H1 (cell line): ENCODE measurements around the gene ARF6. TPM values are rescaled to one million over a fixed set of nuclear protein-coding genes. Genes with fewer than 3 reads are reported as not detected.

Experiments used
- CTCF ChIA-PET: fragments of 300-600 bp; sonication (Branson Sonifier 250); formaldehyde crosslinking; loops from one replicate; lab custom pipeline; 2021; ENCODE audit not compliant: partially characterized antibody; lab: Charles Lee
- POLR2A ChIA-PET: fragments of 300-600 bp; sonication (Branson Sonifier 250); formaldehyde crosslinking; loops from one replicate; lab custom pipeline; 2021; ENCODE audit warnings: inconsistent platforms; ENCODE audit not compliant: partially characterized antibody; lab: Charles Lee
- DNase-seq, 2 experiments: peaks; one replicate each; pipeline versions ENCODE4 v3.0.0 to v3.0.0-alpha.2; 2010 to 2022; ENCODE audit warnings: low spot score in 2 of 2, low read depth in 1 of 2, mixed read lengths in 1 of 2
- FAIRE-seq: peaks from 2 replicates; lab custom pipeline; 2011; peaks lifted over from hg19 to GRCh38; lab: Jason Lieb, UNC
- H2AFZ ChIP-seq: 2 replicates; pipeline ENCODE4 v1.8.1; 2012; ENCODE audit warnings: low read length, inconsistent platforms
- H2AK5ac ChIP-seq: 2 replicates; pipeline ENCODE4 v1.6.1; 2013; ENCODE audit warnings: low read depth, low read length
- H2BK120ac ChIP-seq: replicated peaks from 2 replicates; pipeline ENCODE3; 2013; ENCODE audit warnings: low read depth, low read length, inconsistent platforms
- H2BK12ac ChIP-seq: 2 replicates; pipeline ENCODE4 v1.6.1; 2013; ENCODE audit warnings: low read depth, low read length
- H2BK15ac ChIP-seq: 2 replicates; pipeline ENCODE4 v1.6.1; 2013; ENCODE audit warnings: low read length
- H2BK20ac ChIP-seq: 2 replicates; pipeline ENCODE4 v1.6.1; 2013; ENCODE audit warnings: low read length
- H2BK5ac ChIP-seq: 2 replicates; pipeline ENCODE4 v1.6.1; 2013; ENCODE audit warnings: low read depth, low read length
- H3K14ac ChIP-seq: 2 replicates; pipeline ENCODE4 v1.6.1; 2013; ENCODE audit warnings: inconsistent platforms; ENCODE audit not compliant: insufficient read length
- H3K18ac ChIP-seq: 2 replicates; pipeline ENCODE4 v1.6.1; 2013; ENCODE audit warnings: low read length; ENCODE audit errors: extremely low read depth
- H3K23ac ChIP-seq: 2 replicates; pipeline ENCODE4 v1.6.1; 2013; ENCODE audit warnings: inconsistent platforms; ENCODE audit not compliant: insufficient read length
- H3K23me2 ChIP-seq: 2 replicates; pipeline ENCODE4 v1.6.1; 2013; ENCODE audit warnings: low read depth, low read length
- H3K27ac ChIP-seq: 2 replicates; pipeline ENCODE4 v1.6.1; 2011; ENCODE audit warnings: low read depth, low read length, inconsistent platforms
- H3K27me3 ChIP-seq, 4 experiments: replicated peaks in 1 of 4; 1 replicate in 1 of 4; 2 replicates in 3 of 4; pipeline versions ENCODE4 v1.6.1 to v1.8.1; 2011 to 2013; ENCODE audit warnings: low read length in 3 of 4, mild to moderate bottlenecking in 3 of 4, inconsistent platforms in 2 of 4, mixed read lengths in 2 of 4, moderate library complexity in 1 of 4; ENCODE audit not compliant: control insufficient read depth in 3 of 4, insufficient read depth in 3 of 4; ENCODE audit errors: extremely low read depth in 1 of 4
- H3K36me3 ChIP-seq, 4 experiments: 2 replicates each; pipeline versions ENCODE4 v1.6.1 to v1.8.1; 2011 to 2013; ENCODE audit warnings: mild to moderate bottlenecking in 4 of 4, low read length in 3 of 4, moderate library complexity in 2 of 4, control low read depth in 1 of 4, inconsistent platforms in 1 of 4; ENCODE audit not compliant: insufficient read depth in 4 of 4, control insufficient read depth in 2 of 4
- H3K4ac ChIP-seq: replicated peaks from 2 replicates; pipeline ENCODE3; 2013; ENCODE audit warnings: low read length, low read depth, mixed read lengths, inconsistent platforms; ENCODE audit not compliant: insufficient read length
- H3K4me1 ChIP-seq, 4 experiments: replicated peaks in 1 of 4; 1 replicate in 1 of 4; 2 replicates in 3 of 4; pipeline versions ENCODE4 v1.6.1 to v1.8.1; 2011 to 2013; ENCODE audit warnings: low read length in 3 of 4, inconsistent platforms in 2 of 4, mixed read lengths in 1 of 4; ENCODE audit not compliant: insufficient read depth in 4 of 4, control insufficient read depth in 3 of 4
- H3K4me2 ChIP-seq, 2 experiments: 2 replicates each; pipeline versions ENCODE4 v1.6.1 to v1.8.1; 2011 to 2013; ENCODE audit warnings: low read depth in 2 of 2, low read length in 2 of 2, control low read depth in 1 of 2, inconsistent platforms in 1 of 2, mild to moderate bottlenecking in 1 of 2; ENCODE audit not compliant: insufficient read depth in 1 of 2
- H3K4me3 ChIP-seq, 4 experiments: fragments of 200-600, 300-600 bp in 1 of 4; sonication (generic), shearing (Covaris generic), sonication (Bioruptor Twin) in 1 of 4; 2 replicates each; pipeline versions ENCODE4 v1.5.1 to v1.8.1; 2011 to 2016; ENCODE audit warnings: low read length in 4 of 4, low read depth in 3 of 4, control low read depth in 2 of 4, inconsistent platforms in 2 of 4, mild to moderate bottlenecking in 2 of 4, mixed read lengths in 1 of 4, moderate library complexity in 1 of 4; ENCODE audit not compliant: insufficient read depth in 2 of 4; ENCODE audit errors: extremely low read depth in 1 of 4
- H3K56ac ChIP-seq: replicated peaks from 2 replicates; pipeline ENCODE3; 2013; ENCODE audit warnings: low read depth, mild to moderate bottlenecking, mixed read lengths, low read length, inconsistent platforms; ENCODE audit not compliant: insufficient read length
- H3K79me1 ChIP-seq: 2 replicates; pipeline ENCODE4 v1.6.1; 2013; ENCODE audit warnings: low read depth, low read length, control low read depth
- H3K79me2 ChIP-seq, 2 experiments: 2 replicates each; pipeline versions ENCODE4 v1.6.1 to v1.8.1; 2012 to 2013; ENCODE audit warnings: low read length in 2 of 2, mild to moderate bottlenecking in 2 of 2, inconsistent platforms in 1 of 2; ENCODE audit not compliant: insufficient read depth in 2 of 2, control insufficient read depth in 1 of 2
- H3K9ac ChIP-seq, 4 experiments: replicated peaks in 1 of 4; 1 replicate in 1 of 4; 2 replicates in 3 of 4; pipeline versions ENCODE4 v1.6.1 to v1.8.1; 2011 to 2013; ENCODE audit warnings: low read depth in 3 of 4, low read length in 3 of 4, control low read depth in 2 of 4, mild to moderate bottlenecking in 2 of 4, moderate library complexity in 2 of 4, inconsistent platforms in 1 of 4; ENCODE audit errors: extremely low read depth in 1 of 4
- H3K9me3 ChIP-seq, 2 experiments: 2 replicates each; pipeline versions ENCODE4 v1.6.1 to v1.8.1; 2012 to 2013; ENCODE audit warnings: mild to moderate bottlenecking in 2 of 2, moderate library complexity in 2 of 2, control low read depth in 1 of 2, inconsistent platforms in 1 of 2, low read depth in 1 of 2, low read length in 1 of 2, mixed read lengths in 1 of 2; ENCODE audit not compliant: insufficient read depth in 2 of 2
- H4K20me1 ChIP-seq, 2 experiments: replicated peaks in 1 of 2; 2 replicates each; pipeline versions ENCODE3 to v1.8.1; 2011 to 2013; ENCODE audit warnings: inconsistent platforms in 2 of 2, low read length in 2 of 2, mild to moderate bottlenecking in 1 of 2; ENCODE audit not compliant: insufficient read depth in 2 of 2, control insufficient read depth in 1 of 2
- H4K5ac ChIP-seq: 2 replicates; pipeline ENCODE4 v1.6.1; 2013; ENCODE audit warnings: low read length, low read depth, mixed read lengths, inconsistent platforms; ENCODE audit not compliant: insufficient read length
- H4K8ac ChIP-seq: 2 replicates; pipeline ENCODE4 v1.8.0; 2013; ENCODE audit warnings: mild to moderate bottlenecking, moderate library complexity, low read length, inconsistent platforms; ENCODE audit not compliant: insufficient read depth; ENCODE audit errors: extremely low read depth
- H4K91ac ChIP-seq: replicated peaks from 2 replicates; pipeline ENCODE3; 2013; ENCODE audit warnings: low read length, mixed read lengths, inconsistent platforms; ENCODE audit not compliant: insufficient read length
- ATF2 ChIP-seq: IDR thresholded peaks from 2 replicates; pipeline ENCODE4 v1.6.1; 2012; ENCODE audit warnings: low read length, inconsistent platforms
- CHD2 ChIP-seq: IDR thresholded peaks from 2 replicates; pipeline ENCODE4 v1.6.1; 2012; ENCODE audit warnings: low read length, improper control_type of control experiment
- CTBP2 ChIP-seq: IDR thresholded peaks from 2 replicates; pipeline ENCODE4 v1.7.0; 2011; ENCODE audit warnings: borderline replicate concordance, mild to moderate bottlenecking, moderate library complexity, mixed read lengths, low read length; ENCODE audit not compliant: insufficient read depth, insufficient read length
- E2F6 ChIP-seq: IDR thresholded peaks from 2 replicates; pipeline ENCODE4 v1.6.1; 2012; ENCODE audit warnings: inconsistent platforms
- HDAC6 ChIP-seq: IDR thresholded peaks from one replicate; pipeline ENCODE4 v1.7.1; 2012; ENCODE audit warnings: low read depth, mild to moderate bottlenecking, inconsistent platforms, low read length, moderate library complexity
- JUND ChIP-seq: IDR thresholded peaks from 2 replicates; pipeline ENCODE4 v1.6.1; 2011; ENCODE audit warnings: mild to moderate bottlenecking, improper control_type of control experiment, low read length
- SRF ChIP-seq: IDR thresholded peaks from 2 replicates; pipeline ENCODE4 v1.6.1; 2011; ENCODE audit warnings: mild to moderate bottlenecking, low read depth, low read length, moderate library complexity
- TAF7 ChIP-seq: optimal IDR thresholded peaks from 2 replicates; pipeline ENCODE3; 2011; ENCODE audit warnings: low read depth, mild to moderate bottlenecking, inconsistent platforms, low read length, moderate library complexity, borderline replicate concordance
- USF2 ChIP-seq: IDR thresholded peaks from 2 replicates; pipeline ENCODE4 v1.6.1; 2011; ENCODE audit warnings: low read length, improper control_type of control experiment
- WGBS, 2 experiments: shearing (Covaris generic) in 1 of 2; methylation state at CpG; one replicate each; pipeline versions ENCODE4 v1.1.6 to v1.1.7; 2013 to 2015; ENCODE audit warnings: low lambda C conversion rate in 2 of 2, mixed read lengths in 2 of 2, inconsistent platforms in 1 of 2, low coverage in 1 of 2, missing lambda C conversion rate in 1 of 2; ENCODE audit not compliant: insufficient replicate concordance in 2 of 2, insufficient coverage in 1 of 2, insufficient read length in 1 of 2; ENCODE audit errors: extremely low coverage in 1 of 2, missing lambda C conversion rate in 1 of 2; 5-methylcytosine and 5-hydroxymethylcytosine counted together
- polyA plus RNA-seq, 7 experiments: library from polyadenylated mRNA; depleted of rRNA in 3 of 7; stranded (reverse) in 5 of 7; unstranded in 2 of 7; fragments of >200 nt in 5 of 7; fragments of 200-250 nt in 2 of 7; gene quantifications; 1 replicate in 5 of 7; 2 replicates in 1 of 7; 4 replicates in 1 of 7; pipeline versions ENCODE4 v1.2.1 to v1.2.3, GENCODE V29; 2011 to 2013; ENCODE audit warnings: missing spikeins in 2 of 7, mixed read lengths in 2 of 7
- total RNA-seq: library from RNA; stranded (reverse); fragmentation: NEBNext Ultra II Directional; extraction: Animal tissue kit (Norgen Biotek cat#: 25700); gene quantifications from 2 replicates; pipeline ENCODE4 v1.2.1, GENCODE V29; 2021

The ARF6 gene
- total and polyA plus RNA-seq, 2 of the 8 experiments (the other 6 are each of a cell fraction or from before 2014, with no cell fraction given), result 17.2 to 56.7 TPM

- Histone ChIP-seq H3K9me3 (no peaks in the 10 kb centered on the region), H3K14ac (no peak overlapping the region), H2BK120ac (no peak overlapping the region), H3K18ac (no peak overlapping the region), H2BK5ac (no peak overlapping the region), H3K79me1 (no peaks in the 10 kb centered on the region), H3K23me2 (no peaks in the 10 kb centered on the region), H2AK5ac (no peak overlapping the region), H3K36me3 (no peaks in the 10 kb centered on the region), H4K8ac (no peak overlapping the region), H4K5ac (no peak overlapping the region), H3K4me3 (no peak overlapping the region), H4K20me1 (no peaks in the 10 kb centered on the region), H3K23ac (no peak overlapping the region), H3K4me2 (no peak overlapping the region), H4K91ac (no peak overlapping the region), H3K79me2 (no peaks in the 10 kb centered on the region), H3K9ac (no peak overlapping the region), H3K56ac (no peak overlapping the region), H3K4ac (no peak overlapping the region), H2AFZ (no peak overlapping the region), H2BK20ac (no peak overlapping the region), H2BK12ac (no peak overlapping the region), H3K27me3 (no peaks in the 10 kb centered on the region), H3K4me1 (no peaks in the 10 kb centered on the region), H2BK15ac (no peak overlapping the region), H3K27ac (no peak overlapping the region)
- ChIA-PET POLR2A (interaction anchor here (0.6 kb wide), 1 partner anchor 228 kb away, joined by 3 read pairs; no protein-coding TSS in a partner anchor), CTCF (interaction anchor here (0.7 to 1.2 kb wide), 4 partner anchors 9 to 1904 kb away, joined by 3 to 5 read pairs (median 4); no protein-coding TSS in a partner anchor)
- no peak for TF ChIP-seq SRF
- TF ChIP-seq E2F6, result no peak
- no peak for TF ChIP-seq TAF7
- no peak for TF ChIP-seq USF2
- TF ChIP-seq HDAC6, result no peak
- TF ChIP-seq ATF2, result no peak
- no peak for TF ChIP-seq JUND
- no peak for TF ChIP-seq CHD2
- no peak for TF ChIP-seq CTBP2
- no peak for DNase-seq
- WGBS, 2 experiments, result 68% methylated on average over 4 of the region's 4 CpGs; no CpG with 5 or more reads in 1 of the 2 experiments
- no peak for FAIRE-seq
Observed at GRCh38 chr14:49876563-49877127, 16.2 kb upstream of the ARF6 start.
